K562 (cell line): ENCODE measurements around the gene CCDC78. TPM values are rescaled to one million over a fixed set of nuclear protein-coding genes. Genes with fewer than 3 reads are reported as not detected.
A peak's percentile ranks its signal among the peaks of the same experiment; 100 is the strongest.

Experiments used
- BCOR ChIP-seq: fragments of 450-650 bp; IDR thresholded peaks from 2 replicates; pipeline ENCODE4 v1.6.1; 2016
- E2F5 ChIP-seq: sonication (generic); formaldehyde crosslinking; IDR thresholded peaks from 2 replicates; pipeline ENCODE4 v1.8.0; 2022; ENCODE audit warnings: mild to moderate bottlenecking, missing genetic modification reagents
- ELF4 ChIP-seq: fragments of 450-650 bp; formaldehyde crosslinking; IDR thresholded peaks from 2 replicates; pipeline ENCODE4 v1.4.0; 2022; ENCODE audit warnings: missing genetic modification characterization
- ETS1 ChIP-seq: conservative IDR thresholded peaks from 2 replicates; pipeline ENCODE4 v1.6.1; 2011; ENCODE audit warnings: low read depth, mild to moderate bottlenecking, low read length; ENCODE audit not compliant: control insufficient read depth
- FOXM1 ChIP-seq, 2 experiments: fragments of 450-650 bp in 1 of 2; sonication (generic) in 1 of 2; formaldehyde crosslinking in 1 of 2; IDR thresholded peaks; 2 replicates each; pipeline versions ENCODE4 v1.6.1 to v1.9.0; 2017 to 2022; ENCODE audit warnings: low read depth in 2 of 2, mild to moderate bottlenecking in 2 of 2, missing genetic modification reagents in 1 of 2, moderate library complexity in 1 of 2
- GTF2A2 ChIP-seq: IDR thresholded peaks from 2 replicates; pipeline ENCODE4 v1.6.1; 2016; ENCODE audit warnings: mild to moderate bottlenecking, missing genetic modification characterization, missing compliant biosample characterization
- KLF1 ChIP-seq: fragments of 450-650 bp; IDR thresholded peaks from 2 replicates; pipeline ENCODE4 v1.6.1; 2016; ENCODE audit warnings: missing genetic modification characterization, missing compliant biosample characterization
- MAFK ChIP-seq: IDR thresholded peaks from 2 replicates; pipeline ENCODE4 v1.6.1; 2011; ENCODE audit warnings: low read length, improper control_type of control experiment
- MEIS2 ChIP-seq: fragments of 450-650 bp; IDR thresholded peaks from 2 replicates; pipeline ENCODE4 v1.6.1; 2014; ENCODE audit warnings: mild to moderate bottlenecking; ENCODE audit not compliant: partially characterized antibody
- MTA2 ChIP-seq: fragments of 450-650 bp; IDR thresholded peaks from 2 replicates; pipeline ENCODE4 v1.6.1; 2016; ENCODE audit warnings: low read depth
- PHTF2 ChIP-seq: fragments of 250-450 bp; sonication (Bioruptor Pico); IDR thresholded peaks from 2 replicates; pipeline ENCODE4 v1.5.0; 2021; ENCODE audit warnings: mild to moderate bottlenecking
- POLR2A ChIP-seq: fragments of 450-650 bp; conservative IDR thresholded peaks from 2 replicates; pipeline ENCODE4 v1.6.1; 2016
- PTRF ChIP-seq: fragments of 450-650 bp; IDR thresholded peaks from 2 replicates; pipeline ENCODE4 v1.6.1; 2016; ENCODE audit warnings: mild to moderate bottlenecking, missing genetic modification characterization, missing compliant biosample characterization
- SLC30A9 ChIP-seq: fragments of 250-450 bp; sonication (Bioruptor Pico); IDR thresholded peaks from 2 replicates; pipeline ENCODE4 v1.8.0; 2022; ENCODE audit warnings: mild to moderate bottlenecking, moderate library complexity
- TBL1XR1 ChIP-seq, 2 experiments: IDR thresholded peaks; 2 replicates each; pipeline ENCODE4 v1.6.1; 2012; ENCODE audit warnings: improper control_type of control experiment in 2 of 2, low read length in 2 of 2, mild to moderate bottlenecking in 1 of 2
- TFAP4 ChIP-seq: sonication (generic); formaldehyde crosslinking; IDR thresholded peaks from 2 replicates; pipeline ENCODE4 v1.8.0; 2022; ENCODE audit warnings: missing genetic modification reagents, mild to moderate bottlenecking, moderate library complexity, borderline replicate concordance
- ZNF318 ChIP-seq, 2 experiments: fragments of 450-650 bp; IDR thresholded peaks; 2 replicates each; pipeline ENCODE4 v1.6.1; 2016; ENCODE audit warnings: mild to moderate bottlenecking in 2 of 2, borderline replicate concordance in 1 of 2, low read depth in 1 of 2, moderate library complexity in 1 of 2
- ZNF830 ChIP-seq: fragments of 250-450 bp; sonication (Bioruptor Pico); IDR thresholded peaks from 2 replicates; pipeline ENCODE4 v1.5.0; 2021; ENCODE audit warnings: mild to moderate bottlenecking
- polyA plus RNA-seq, 8 experiments: library from polyadenylated mRNA; depleted of rRNA in 4 of 8; stranded (reverse) in 5 of 8; unstranded in 3 of 8; fragments of >200 nt; fragmentation: Nextera tagmentation in 2 of 8; fragmentation: Illumina TruSeq in 1 of 8; extraction: Ambion mirVana in 2 of 8; extraction: Trizol in 1 of 8; gene quantifications; 2 replicates each; pipeline versions ENCODE4 v1.2.1 to v1.2.3, GENCODE V29; 2011 to 2014; ENCODE audit warnings: inconsistent platforms in 1 of 8, missing spikeins in 1 of 8
- total RNA-seq, 7 experiments: library from RNA; depleted of rRNA in 6 of 7; stranded (reverse); fragments of >200 nt in 6 of 7; fragmentation: Illumina TruSeq in 2 of 7; extraction: Trizol in 2 of 7; gene quantifications; 2 replicates each; pipeline versions ENCODE4 v1.2.1 to v1.2.3, GENCODE V29; 2011 to 2021; ENCODE audit warnings: low replicate concordance in 1 of 7

CCDC78 gene
- total and polyA plus RNA-seq, 9 of the 15 experiments (the other 6 are each of a cell fraction or from before 2014, with no cell fraction given): 0.24 to 17.7 (median 2.9) TPM

- TF ChIP-seq ZNF318 (IDR thresholded peaks at IDR 0.05; ENCODE audit: borderline replicate concordance in 1 of 2, low read depth in 1 of 2) (no peak), ETS1 (peak; percentile 75; the same call in 1 of the 2 replicates), MEIS2 (no peak), PTRF (no peak), ELF4 (CRISPR knock-in tag) (no peak), BCOR (no peak), KLF1 (tag) (no peak), SLC30A9 (CRISPR knock-in tag) (no peak), MTA2 (no peak), FOXM1 (IDR thresholded peaks at IDR 0.05; ENCODE audit: low read depth) (no peak), FOXM1 (CRISPR knock-in tag; IDR thresholded peaks at IDR 0.05; ENCODE audit: low read depth) (no peak), POLR2A (peak; percentile 69), TFAP4 (CRISPR knock-in tag) (peak; percentile 36), TBL1XR1 (IDR thresholded peaks at IDR 0.05; ENCODE audit: low read length in 2 of 2) (no peak), E2F5 (CRISPR knock-in tag) (no peak), ZNF830 (no peak), MAFK (no peak), GTF2A2 (no peak), PHTF2 (CRISPR knock-in tag) (no peak)
Observed at GRCh38 chr16:728131-728889, 2.1 kb upstream of the CCDC78 start (continued).
